ENCODE measurements around the gene BCAS1. TPM values are rescaled to one million over a fixed set of nuclear protein-coding genes. Genes with fewer than 3 reads are reported as not detected.

Gene BCAS1
- total RNA-seq, 1 donor = under 0.01 TPM

DNA sequence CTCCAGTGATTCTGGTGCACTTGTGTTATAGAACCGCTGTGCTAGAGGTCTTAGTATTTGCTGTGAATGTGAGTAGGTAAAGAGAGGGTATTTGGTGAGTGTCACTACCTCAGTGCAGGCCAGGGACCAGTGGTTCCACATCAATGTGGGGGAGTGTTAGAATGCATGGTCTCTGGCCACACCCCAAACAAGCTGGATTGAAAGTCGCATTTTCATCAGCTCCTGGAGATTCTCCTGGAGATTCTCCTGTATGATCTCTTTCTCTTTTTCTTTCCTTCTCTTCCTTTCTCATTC lies 26.8 kb upstream of the BCAS1 start:
- no peak overlapping the region for H3K4me3 ChIP-seq (ENCODE audit: low read depth, low read length)
- no peak for DNase-seq (ENCODE audit: low read depth)
- TF ChIP-seq, protein P1, sequence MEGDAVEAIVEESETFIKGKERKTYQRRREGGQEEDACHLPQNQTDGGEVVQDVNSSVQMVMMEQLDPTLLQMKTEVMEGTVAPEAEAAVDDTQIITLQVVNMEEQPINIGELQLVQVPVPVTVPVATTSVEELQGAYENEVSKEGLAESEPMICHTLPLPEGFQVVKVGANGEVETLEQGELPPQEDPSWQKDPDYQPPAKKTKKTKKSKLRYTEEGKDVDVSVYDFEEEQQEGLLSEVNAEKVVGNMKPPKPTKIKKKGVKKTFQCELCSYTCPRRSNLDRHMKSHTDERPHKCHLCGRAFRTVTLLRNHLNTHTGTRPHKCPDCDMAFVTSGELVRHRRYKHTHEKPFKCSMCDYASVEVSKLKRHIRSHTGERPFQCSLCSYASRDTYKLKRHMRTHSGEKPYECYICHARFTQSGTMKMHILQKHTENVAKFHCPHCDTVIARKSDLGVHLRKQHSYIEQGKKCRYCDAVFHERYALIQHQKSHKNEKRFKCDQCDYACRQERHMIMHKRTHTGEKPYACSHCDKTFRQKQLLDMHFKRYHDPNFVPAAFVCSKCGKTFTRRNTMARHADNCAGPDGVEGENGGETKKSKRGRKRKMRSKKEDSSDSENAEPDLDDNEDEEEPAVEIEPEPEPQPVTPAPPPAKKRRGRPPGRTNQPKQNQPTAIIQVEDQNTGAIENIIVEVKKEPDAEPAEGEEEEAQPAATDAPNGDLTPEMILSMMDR (IDR thresholded peaks at IDR 0.05; ENCODE audit: insufficient read depth, low read depth, low read length) = no peak

DNA sequence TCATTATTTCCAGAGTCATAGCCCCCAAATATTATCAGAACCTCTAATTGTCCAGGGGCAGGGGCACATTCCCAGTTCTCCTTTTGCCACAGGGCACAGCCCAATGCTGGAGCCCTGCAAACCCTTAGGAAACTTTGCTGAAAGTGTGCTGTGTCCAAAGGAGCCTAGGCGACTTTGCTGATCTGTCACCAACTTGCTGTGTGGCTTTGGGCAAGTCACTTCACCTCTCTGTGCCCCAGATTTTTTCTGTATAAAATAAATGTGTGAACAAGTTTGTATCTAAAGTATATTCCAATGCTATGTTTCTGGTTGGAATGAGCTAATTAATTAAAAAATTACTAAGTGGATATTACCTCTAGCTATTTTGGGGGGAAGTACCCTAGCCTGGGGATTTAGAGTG lies 25.4 kb upstream of the BCAS1 start:
- TF ChIP-seq, protein P1 (IDR thresholded peaks at IDR 0.05; ENCODE audit: insufficient read depth, low read depth, low read length) = no peak
- H3K4me3 ChIP-seq (ENCODE audit: low read depth, low read length) = no peak overlapping the region
- DNase-seq (ENCODE audit: low read depth) = no peak

DNA sequence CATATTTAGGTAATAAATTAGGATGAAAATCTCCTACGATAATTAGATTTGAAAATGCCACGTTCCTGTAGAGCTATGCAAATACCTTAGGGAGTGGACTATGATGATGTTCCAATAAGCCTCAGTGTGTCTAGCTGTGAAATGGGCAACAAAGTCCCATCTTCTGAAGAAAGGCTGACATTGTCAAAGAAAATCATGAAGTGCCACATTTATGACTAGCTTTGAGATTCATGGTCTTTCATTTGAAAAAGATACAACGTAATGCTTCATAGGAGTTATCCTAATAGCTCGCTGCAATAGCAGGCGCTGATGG lies 23.8 kb upstream of the BCAS1 start:
- no peak overlapping the region for H3K4me3 ChIP-seq (ENCODE audit: low read depth, low read length)
- TF ChIP-seq, protein P1 (IDR thresholded peaks at IDR 0.05; ENCODE audit: insufficient read depth, low read depth, low read length) = no peak
- DNase-seq (ENCODE audit: low read depth) = no peak

GRCh38 chr20:54093423-54094267 lies 23.3 kb upstream of the BCAS1 start:
- TF ChIP-seq, protein P1 (IDR thresholded peaks at IDR 0.05; ENCODE audit: insufficient read depth, low read depth, low read length) = no peak
- DNase-seq (ENCODE audit: low read depth) = no peak
- H3K4me3 ChIP-seq (ENCODE audit: low read depth, low read length) = no peak overlapping the region

DNA sequence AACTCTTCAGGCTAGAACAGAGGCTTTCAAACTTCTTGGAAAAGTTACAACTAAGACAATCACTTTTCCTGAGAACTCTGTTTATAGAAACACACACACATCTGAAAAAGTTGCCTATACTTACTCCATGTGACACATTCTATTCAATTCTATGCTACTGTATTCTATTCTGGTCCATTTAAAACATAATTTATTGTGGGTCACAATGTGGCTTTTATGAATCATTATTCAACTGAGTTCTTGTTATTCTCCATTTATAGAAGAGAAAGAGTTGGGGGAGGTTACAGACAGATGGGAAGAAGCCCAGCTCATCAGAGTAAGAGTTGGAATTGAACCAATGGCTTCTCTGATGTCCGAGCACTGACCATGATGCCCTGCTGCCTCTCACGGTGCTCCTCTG lies 21.6 kb upstream of the BCAS1 start:
- H3K4me3 ChIP-seq (ENCODE audit: low read depth, low read length) = no peak overlapping the region
- DNase-seq (ENCODE audit: low read depth) = no peak
- TF ChIP-seq, protein P1 (IDR thresholded peaks at IDR 0.05; ENCODE audit: insufficient read depth, low read depth, low read length) = no peak

- H3K4me3 ChIP-seq (ENCODE audit: low read depth, low read length) = no peak overlapping the region
- TF ChIP-seq, protein P1 (IDR thresholded peaks at IDR 0.05; ENCODE audit: insufficient read depth, low read depth, low read length) = no peak
- DNase-seq (ENCODE audit: low read depth) = no peak
Observed at GRCh38 chr20:54091120-54091480, 20.7 kb upstream of the BCAS1 start.
